Testis (tissue), 2 donors: Measurements from ENCODE around the gene SSBP2.

Source experiments
- POLR2A ChIP-seq: fragments of 450-650 bp; IDR thresholded peaks from one replicate; pipeline ENCODE4 v1.6.1; 2017; ENCODE audit warnings: antibody characterized with exemption, mild to moderate bottlenecking, moderate library complexity
- TF ChIP-seq, protein P1 (sequence below), 3 experiments: fragments of 450-650 bp in 2 of 3; fragments of 200-600 bp in 1 of 3; sonication (generic) in 1 of 3; IDR thresholded peaks; one replicate each; pipeline ENCODE4 v1.5.1; 2016 to 2019; ENCODE audit warnings: antibody characterized with exemption in 3 of 3, mild to moderate bottlenecking in 2 of 3, moderate library complexity in 1 of 3

DNA sequence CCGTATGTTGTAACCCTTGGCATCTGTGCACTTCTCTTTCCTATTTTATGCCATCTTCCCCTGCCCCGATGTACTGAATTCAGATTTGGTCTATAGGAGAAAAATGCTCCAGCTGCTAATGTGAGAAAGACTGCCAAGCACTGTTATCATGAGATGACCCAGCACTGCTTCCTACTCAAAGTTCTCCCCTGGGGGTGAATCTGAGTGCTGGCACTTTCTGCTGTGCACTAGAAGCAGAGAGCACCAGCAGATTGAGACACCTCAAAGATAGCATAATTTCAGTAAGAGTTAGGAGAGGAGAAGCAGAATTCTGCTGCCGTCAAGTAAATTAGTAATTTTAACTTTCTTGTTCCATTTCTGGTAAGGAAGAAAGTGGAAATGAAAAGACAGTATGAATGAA is 264.2 kb downstream of the SSBP2 start:
- TF ChIP-seq, protein P1, sequence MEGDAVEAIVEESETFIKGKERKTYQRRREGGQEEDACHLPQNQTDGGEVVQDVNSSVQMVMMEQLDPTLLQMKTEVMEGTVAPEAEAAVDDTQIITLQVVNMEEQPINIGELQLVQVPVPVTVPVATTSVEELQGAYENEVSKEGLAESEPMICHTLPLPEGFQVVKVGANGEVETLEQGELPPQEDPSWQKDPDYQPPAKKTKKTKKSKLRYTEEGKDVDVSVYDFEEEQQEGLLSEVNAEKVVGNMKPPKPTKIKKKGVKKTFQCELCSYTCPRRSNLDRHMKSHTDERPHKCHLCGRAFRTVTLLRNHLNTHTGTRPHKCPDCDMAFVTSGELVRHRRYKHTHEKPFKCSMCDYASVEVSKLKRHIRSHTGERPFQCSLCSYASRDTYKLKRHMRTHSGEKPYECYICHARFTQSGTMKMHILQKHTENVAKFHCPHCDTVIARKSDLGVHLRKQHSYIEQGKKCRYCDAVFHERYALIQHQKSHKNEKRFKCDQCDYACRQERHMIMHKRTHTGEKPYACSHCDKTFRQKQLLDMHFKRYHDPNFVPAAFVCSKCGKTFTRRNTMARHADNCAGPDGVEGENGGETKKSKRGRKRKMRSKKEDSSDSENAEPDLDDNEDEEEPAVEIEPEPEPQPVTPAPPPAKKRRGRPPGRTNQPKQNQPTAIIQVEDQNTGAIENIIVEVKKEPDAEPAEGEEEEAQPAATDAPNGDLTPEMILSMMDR (IDR thresholded peaks at IDR 0.05): no peak
- TF ChIP-seq POLR2A: no peak
